Loucy (cell line): ENCODE results near the gene BMPR1B.

Experiments used
- EZH2phosphoT487 ChIP-seq: fragments of 200-600 bp; IDR thresholded peaks from 2 replicates; pipeline ENCODE4 v1.6.1; 2018; ENCODE audit warnings: antibody characterized with exemption, mild to moderate bottlenecking, moderate library complexity, borderline replicate concordance
- TF ChIP-seq, protein P1 (sequence below): fragments of 200-600 bp; sonication (generic); conservative IDR thresholded peaks from 2 replicates; pipeline ENCODE4 v1.5.1; 2014; ENCODE audit warnings: mild to moderate bottlenecking, antibody characterized with exemption, low read length

DNA sequence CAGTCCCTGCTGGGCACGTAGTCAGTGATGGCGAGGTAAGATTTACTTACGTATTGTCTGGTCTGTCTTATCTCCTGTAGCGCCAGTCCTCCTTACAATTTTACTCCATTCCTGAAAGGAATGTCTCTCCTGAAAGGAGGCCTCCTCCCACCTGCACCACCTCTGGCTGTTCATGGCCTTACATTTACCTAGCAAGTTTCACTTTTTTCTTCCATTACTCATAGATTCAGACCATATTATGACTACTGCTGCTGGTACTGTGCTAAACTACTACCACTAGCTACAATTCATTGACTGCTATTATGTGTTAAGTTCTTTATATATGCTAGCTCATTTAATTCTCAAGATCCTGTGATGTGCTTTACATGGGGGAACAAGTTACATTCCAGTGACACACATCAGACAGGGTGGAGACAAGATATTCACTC is 189.9 kb downstream of the BMPR1B start:
- TF ChIP-seq, protein P1, sequence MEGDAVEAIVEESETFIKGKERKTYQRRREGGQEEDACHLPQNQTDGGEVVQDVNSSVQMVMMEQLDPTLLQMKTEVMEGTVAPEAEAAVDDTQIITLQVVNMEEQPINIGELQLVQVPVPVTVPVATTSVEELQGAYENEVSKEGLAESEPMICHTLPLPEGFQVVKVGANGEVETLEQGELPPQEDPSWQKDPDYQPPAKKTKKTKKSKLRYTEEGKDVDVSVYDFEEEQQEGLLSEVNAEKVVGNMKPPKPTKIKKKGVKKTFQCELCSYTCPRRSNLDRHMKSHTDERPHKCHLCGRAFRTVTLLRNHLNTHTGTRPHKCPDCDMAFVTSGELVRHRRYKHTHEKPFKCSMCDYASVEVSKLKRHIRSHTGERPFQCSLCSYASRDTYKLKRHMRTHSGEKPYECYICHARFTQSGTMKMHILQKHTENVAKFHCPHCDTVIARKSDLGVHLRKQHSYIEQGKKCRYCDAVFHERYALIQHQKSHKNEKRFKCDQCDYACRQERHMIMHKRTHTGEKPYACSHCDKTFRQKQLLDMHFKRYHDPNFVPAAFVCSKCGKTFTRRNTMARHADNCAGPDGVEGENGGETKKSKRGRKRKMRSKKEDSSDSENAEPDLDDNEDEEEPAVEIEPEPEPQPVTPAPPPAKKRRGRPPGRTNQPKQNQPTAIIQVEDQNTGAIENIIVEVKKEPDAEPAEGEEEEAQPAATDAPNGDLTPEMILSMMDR: no peak
- no peak for TF ChIP-seq EZH2phosphoT487
